ENCODE data around the gene GTF2F1.
"Not testable (repeated sequence)": the region's sequence is repeated elsewhere in the genome, so short reads cannot be mapped to it uniquely, and the experiment has no call there.

The GTF2F1 gene

DNA sequence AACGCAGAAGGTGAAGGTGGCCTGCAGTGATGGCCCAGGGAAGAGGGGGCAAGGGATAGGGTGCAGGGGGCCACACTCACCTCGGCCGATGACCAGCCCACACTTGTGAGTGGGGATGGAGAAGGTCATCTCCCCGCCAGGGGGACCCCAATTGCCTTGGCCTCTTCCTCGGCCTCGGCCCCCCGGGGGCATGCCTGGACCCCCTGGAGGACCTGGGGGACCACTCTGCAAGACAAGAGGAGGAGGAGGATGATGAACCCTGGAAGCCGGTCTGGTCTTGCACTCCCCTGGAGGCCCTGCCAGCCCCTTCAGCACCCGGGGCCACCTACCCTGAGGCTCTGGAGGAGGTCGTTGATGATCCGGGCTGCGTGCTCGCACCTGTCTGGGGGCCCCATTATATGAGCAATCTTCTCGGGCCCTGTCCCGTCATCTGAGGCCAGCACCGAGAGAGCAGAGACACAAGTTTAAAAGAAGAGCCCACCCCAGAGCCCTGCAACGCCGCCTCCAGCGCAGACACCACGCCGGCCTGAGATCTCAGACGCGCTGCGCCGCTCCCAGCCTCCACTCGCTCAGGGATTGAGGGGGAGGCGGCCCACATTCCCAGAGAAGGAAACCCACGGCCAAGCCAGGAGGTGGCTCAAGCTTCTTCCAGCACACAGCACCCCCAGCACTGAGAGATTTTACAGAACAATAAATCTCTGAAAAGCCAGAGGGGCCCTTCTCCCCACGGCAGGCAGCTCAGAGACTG, 23.9 kb upstream of the GTF2F1 start:
- DNase-seq = no peak

DNA sequence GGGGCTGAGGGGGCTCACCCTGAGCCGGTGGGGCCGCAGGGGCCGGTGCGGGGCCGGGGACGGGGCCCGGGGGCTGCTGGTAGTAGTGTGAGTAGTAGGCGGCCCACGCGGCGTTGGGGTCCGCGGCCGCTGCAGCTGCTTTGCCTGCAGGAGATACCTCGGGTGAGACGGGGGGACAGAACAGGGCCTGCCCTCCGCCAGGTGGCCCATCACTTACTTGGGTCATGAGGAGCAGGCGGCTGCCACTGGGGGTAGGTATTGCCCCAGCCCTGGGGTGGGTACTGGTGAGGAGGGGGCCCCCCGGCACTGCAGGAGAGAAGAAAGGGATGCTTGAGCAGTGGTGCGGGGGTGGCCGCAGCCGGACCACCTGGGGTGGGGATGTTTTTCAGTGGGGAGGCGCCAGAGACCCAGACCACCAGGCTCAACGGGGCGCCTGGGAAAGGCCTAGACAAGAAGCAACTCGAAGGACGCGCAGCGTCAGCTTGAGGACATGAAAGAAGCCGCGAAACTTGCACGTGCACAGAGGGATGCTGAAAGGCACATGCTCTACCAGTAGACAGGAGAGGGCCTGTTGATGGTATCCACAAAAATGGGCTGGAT, 22.7 kb upstream of the GTF2F1 start:
- no peak for DNase-seq

GRCh38 chr19:6414793-6415590, 22.0 kb upstream of the GTF2F1 start:
- no peak for DNase-seq

DNA sequence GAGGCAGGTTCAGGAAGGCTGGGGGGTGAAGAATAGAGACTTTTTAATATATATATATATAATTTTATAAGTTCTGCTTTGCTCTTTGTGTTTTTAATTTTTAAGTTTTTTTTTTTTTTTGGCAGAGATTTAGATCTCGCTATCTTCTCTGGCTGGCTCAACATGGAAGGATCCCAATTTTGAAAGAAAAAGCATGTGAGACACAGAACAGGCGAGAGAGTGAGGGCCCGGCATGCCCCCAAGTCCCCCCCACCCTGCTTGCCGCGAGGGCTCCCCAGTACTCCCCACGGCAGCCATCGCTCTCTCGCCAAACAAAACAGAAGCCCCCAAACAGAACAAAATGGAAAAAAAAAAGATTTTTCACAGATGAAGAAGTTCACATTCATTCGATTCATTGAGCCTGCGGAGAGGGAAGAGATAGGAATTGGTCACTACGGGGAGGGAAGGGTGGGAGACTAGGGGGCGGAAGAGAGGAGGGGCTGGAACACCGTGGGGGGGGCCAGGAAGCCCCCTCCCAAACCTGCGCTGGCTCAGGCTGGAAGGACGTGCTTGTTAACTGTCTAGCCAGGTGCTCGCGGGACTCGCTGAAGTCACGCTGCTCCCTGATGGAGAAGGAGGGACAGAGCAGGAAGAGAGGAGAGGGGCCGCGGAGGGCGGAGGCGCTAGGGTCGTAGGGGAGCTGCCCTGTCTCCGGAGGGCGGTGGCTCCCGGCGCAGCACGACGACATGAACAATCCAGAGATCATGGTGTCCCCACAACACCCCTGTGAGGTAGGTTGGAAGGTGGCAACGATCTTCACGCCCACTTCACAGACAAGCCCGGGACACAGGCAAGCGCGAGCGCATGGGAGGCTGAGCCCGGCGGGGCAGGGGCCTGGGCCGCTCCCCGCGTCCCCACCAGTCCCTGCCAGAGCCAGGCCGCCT, 21.0 kb upstream of the GTF2F1 start:
- DNase-seq = no peak

DNA sequence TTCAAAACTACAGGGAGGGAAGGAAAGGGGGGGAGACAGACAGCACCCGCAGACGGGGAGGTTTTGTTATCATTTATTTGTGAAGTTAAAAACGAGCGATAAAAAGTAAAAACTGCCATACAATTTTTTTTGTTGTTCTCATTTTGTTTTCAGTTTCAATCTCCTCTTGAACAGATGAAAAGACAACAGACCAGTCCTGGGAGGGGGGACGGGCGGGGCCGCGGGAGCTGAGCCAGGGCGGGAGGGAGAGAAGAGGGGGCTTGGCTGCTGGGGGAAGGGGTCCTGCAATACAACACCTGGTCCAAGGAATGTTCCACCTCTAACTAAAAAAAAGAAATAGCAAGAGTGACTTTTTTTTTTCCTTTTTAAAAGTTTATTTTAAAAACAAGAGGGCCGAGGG, 20.3 kb upstream of the GTF2F1 start:
- DNase-seq = no peak

GRCh38 chr19:6412447-6413091, 19.6 kb upstream of the GTF2F1 start:
- DNase-seq = peak in 1 of 2 experiments; percentile 25

DNA sequence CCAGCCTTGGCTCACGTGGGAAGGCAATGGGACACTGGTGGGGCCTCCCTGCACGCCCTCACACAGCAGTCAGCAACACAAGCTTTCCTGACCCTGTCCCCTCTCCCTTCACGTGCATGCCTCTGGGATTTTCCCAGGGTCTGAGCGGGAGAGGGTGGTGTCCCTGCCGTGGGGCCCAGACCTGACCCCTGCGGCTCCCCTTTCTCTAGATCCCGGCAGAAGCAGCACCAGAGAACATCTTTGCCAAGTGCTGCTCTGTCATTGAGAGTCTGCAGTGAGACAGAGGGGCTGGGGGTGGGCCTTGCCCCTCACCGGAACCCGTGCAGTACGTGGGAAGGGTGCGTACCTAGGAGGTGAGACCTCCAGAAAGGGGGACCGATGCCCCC, 19.1 kb upstream of the GTF2F1 start:
- no peak for DNase-seq

DNA sequence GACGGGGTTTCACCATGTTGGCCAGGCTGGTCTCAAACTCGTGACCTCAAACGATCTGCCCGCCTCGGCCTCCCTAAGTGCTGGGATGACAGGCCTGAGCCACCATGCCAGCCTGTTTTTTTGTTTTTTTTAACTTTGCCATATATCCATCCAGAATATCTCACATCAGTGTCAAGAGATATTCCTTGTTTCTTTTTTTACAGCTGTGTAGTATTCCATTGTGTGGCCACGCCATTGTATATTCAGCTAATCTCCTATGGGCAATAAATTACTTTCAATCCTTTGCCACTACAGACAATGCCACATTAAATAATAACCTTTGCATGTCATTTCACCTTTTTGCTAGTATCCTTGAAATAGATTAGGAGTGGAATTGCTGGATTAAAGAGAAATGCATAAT, 16.4 kb upstream of the GTF2F1 start:
- no peak for DNase-seq

DNA sequence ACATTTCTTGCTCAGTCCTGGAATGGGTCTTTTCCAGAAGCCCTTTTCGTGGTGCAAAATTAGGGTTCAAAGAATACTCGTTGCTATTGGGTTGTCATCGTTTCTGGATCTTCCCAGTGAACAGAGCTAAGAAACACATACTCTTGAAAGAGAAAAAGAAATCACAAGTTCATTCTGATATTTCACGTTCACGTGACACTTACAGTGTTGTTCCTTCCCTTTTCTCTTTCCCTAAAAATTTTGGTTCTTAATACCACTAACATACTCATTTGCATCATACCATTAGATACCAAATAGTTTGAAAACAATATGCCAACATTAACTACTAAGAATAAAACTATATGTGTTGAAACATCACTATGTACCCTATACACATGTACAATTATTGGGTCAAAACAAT, 13.4 kb upstream of the GTF2F1 start:
- no peak for DNase-seq

DNA sequence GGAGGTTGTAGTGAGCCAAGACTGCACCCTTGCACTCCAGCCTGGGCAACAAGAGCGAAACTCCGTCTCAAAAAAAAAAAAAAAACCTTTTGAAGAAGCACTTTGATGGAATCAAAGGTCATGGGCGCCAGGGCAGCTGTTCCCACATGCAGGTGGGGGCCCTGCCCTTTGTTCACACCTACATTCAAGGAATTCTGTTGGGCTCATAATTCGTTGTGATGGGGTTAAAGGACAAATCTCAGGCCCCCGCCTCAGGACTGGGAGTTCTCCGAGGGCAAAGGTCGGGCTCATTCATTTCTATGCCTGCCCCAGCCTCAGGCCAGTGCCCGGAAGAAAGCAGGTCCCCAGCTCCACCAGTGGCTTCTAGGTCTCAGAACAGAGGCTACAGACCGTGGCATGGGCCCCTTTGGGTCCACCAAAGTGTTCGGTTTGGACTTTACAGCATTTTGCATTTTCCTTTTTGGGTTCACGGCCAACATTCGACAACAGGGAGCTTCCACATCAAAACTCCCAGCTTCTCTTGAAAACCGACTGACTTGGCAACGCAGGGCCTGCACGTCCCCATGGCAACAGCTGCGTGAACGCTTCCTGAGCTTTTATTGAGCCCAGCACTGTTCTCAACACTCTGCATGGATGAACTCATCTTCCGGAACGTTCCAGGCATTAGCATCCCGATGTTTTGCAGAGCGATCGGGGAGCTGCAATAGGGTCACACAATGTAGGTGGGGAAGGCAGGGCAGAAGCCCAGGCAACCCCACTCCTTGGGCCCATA, 10.1 kb upstream of the GTF2F1 start:
- DNase-seq = no peak

GRCh38 chr19:6402058-6402457, 9.1 kb upstream of the GTF2F1 start:
- DNase-seq = no peak

DNA sequence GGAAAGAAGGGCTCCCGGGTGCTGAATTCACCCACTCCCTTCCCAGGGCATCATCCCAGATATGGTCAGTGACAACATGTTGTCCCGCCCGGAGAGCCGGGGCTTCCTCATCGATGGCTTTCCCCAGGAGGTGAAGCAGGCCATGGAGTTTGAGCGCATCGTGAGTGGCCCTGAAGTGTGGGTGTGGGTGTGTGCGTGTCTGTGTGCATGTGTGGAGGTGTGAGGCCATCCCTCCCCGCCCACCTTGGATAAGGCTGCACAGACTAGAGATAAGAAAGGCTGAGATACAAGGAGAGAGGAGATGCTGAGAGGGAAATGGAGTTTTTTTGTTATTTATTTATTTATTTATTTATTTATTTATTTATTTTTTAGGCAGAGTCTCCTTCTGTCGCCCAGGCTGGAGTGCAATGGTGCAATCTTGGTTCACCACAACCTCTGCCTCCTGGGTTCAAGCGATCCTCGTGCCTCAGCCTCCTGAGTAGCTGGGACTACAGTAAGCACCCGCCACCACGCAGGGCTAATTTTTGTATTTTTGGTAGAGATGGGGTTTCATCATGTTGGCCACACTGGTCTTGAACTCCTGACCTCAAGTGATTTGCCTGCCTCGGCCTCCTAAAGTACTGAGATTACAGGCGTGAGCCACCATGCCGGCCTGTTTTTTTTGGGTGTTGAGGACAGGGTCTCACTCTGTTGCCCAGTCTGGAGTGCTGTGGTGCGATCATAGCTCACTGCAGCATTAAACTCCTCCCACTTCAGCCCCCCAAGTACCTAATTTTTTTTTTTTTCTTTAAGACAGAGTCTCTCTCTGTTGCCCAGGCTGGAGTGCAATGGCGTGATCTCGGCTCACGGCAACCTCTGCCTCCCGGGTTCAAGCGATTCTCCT, 7.3 kb upstream of the GTF2F1 start:
- not testable (repeated sequence) for DNase-seq

DNA sequence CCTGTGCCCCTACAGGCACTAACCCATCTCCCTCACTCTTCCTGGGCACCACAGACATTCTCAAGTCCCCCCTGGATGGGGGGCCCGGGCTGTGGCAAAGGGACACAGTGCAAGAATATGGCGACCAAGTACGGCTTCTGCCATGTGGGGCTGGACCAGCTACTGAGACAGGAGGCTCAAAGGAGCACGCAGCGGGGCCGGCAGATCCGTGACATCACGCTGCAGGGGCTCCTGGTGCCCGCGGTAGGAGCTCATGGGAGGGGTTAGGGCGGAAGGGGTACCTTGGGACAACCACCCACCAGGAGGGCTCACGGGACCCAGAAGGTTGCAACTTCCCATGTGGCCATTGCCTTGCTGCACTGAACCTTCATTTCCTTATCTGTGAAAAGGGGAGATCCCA, 3.3 kb upstream of the GTF2F1 start:
- no peak for DNase-seq

GRCh38 chr19:6394831-6395230, 1.9 kb upstream of the GTF2F1 start:
- no peak for DNase-seq

- DNase-seq = peak in 1 of 2 experiments; percentile 90
Observed at GRCh38 chr19:6393983-6394412, 1.0 kb upstream of the GTF2F1 start.

- no peak for DNase-seq
Observed at GRCh38 chr19:6392221-6393073, 517 bp downstream of the GTF2F1 start.

DNA sequence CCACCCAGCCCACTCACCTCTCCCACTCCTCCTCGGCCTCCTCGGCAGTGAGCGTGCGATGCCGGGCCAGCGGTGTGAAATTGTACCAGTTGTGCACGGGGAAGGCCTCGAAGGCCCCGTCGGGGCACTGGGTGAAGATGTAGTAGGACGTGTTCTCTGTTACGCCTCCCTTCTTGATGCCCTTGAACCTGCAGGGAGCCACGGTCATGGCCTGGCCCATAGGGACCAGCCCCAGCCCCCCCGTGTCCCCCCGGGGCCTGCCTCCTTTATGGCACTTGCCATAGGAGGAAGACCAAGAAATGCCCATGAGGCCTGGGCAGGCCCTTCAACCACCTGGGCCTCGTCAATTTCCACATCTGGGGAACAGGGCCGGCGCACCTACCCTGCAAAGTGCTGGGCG, 5.6 kb downstream of the GTF2F1 start:
- no peak for DNase-seq

- DNase-seq = no peak
Observed at GRCh38 chr19:6384381-6384780, 8.6 kb downstream of the GTF2F1 start.

- no peak for DNase-seq
Observed at GRCh38 chr19:6383188-6383587, 9.8 kb downstream of the GTF2F1 start.

All from Kasumi-1 (cell line).